IPS DF 19.7 (cell line): ENCODE results near the gene NHLRC3.
"Not testable (repeated sequence)": the region's sequence is repeated elsewhere in the genome, so short reads cannot be mapped to it uniquely, and the experiment has no call there.

Experiments
- DNase-seq: peaks from one replicate; pipeline ENCODE4 v3.0.0-alpha.2; 2013; ENCODE audit warnings: low read depth, low spot score

Gene NHLRC3

GRCh38 chr13:39044536-39044935 lies 6.3 kb downstream of the NHLRC3 start:
- no peak for DNase-seq

GRCh38 chr13:39047560-39047959 lies 9.3 kb downstream of the NHLRC3 start:
- no peak for DNase-seq

- no peak for DNase-seq
Observed at GRCh38 chr13:39048806-39049205, 10.6 kb downstream of the NHLRC3 start.

GRCh38 chr13:39049274-39049673 lies 11.0 kb downstream of the NHLRC3 start:
- no peak for DNase-seq

GRCh38 chr13:39051157-39051556 lies 12.9 kb downstream of the NHLRC3 start:
- DNase-seq = no peak

- no peak for DNase-seq
Observed at GRCh38 chr13:39052944-39053343, 14.7 kb downstream of the NHLRC3 start.

- DNase-seq = no peak
Observed at GRCh38 chr13:39054112-39054511, 15.9 kb downstream of the NHLRC3 start.

GRCh38 chr13:39056018-39056417 lies 17.8 kb downstream of the NHLRC3 start:
- no peak for DNase-seq

GRCh38 chr13:39058040-39058439 lies 19.8 kb downstream of the NHLRC3 start:
- no peak for DNase-seq

GRCh38 chr13:39062004-39062403 lies 23.7 kb downstream of the NHLRC3 start:
- no peak for DNase-seq

- no peak for DNase-seq
Observed at GRCh38 chr13:39072842-39073241, 34.6 kb downstream of the NHLRC3 start.

- DNase-seq = no peak
Observed at GRCh38 chr13:39073983-39074382, 35.7 kb downstream of the NHLRC3 start.

GRCh38 chr13:39086251-39086945 lies 48.1 kb downstream of the NHLRC3 start:
- DNase-seq = not testable (repeated sequence)

- no peak for DNase-seq
Observed at GRCh38 chr13:39091586-39091985, 53.3 kb downstream of the NHLRC3 start.

GRCh38 chr13:39095500-39095899 lies 57.2 kb downstream of the NHLRC3 start:
- DNase-seq = no peak

- no peak for DNase-seq
Observed at GRCh38 chr13:39099231-39099630, 61.0 kb downstream of the NHLRC3 start.
